IPS-NIHi7 (cell line): ENCODE measurements around the gene CPVL.

Experiments
- DNase-seq: peaks from one replicate; pipeline ENCODE4 v3.0.0; 2012; ENCODE audit warnings: mixed read lengths; ENCODE audit errors: extremely low spot score

CPVL gene

DNA sequence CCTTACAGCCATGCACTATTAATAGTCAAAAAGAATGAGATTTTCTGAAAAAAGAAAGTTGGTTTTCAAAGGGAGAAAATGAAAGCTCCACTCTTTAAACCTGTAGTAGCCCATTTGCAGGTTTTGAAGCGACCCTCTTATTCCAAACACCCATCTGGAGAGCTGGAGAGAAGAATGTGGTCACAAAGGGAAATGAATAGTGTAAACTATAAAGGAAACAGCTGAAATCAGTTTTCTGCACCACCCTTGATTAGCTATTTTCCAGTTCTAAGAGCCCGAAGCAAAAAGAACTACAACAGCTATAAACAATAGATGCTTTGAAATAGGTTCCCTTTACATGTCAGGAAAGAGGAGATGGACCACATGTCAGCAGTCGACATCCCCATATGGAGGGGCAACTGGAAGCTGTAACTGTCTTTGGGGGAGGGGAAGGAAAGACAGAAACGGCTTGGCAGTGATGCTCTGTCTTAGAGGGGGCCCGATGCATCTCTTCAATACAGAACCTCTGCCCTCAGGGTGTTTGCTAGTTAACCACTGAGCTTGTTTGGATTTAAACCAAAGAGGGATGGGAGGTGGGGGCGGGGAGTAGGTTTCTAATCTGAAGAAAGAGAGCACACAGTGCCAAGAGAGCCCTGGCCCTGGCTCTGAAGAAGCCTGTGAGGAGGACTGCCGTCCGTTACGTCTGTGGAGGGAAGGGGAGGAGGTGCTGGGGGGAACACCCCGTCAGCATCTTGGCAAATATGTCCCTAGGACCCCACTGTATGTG is 55.3 kb downstream of the CPVL start:
- DNase-seq: peak; percentile 16

DNA sequence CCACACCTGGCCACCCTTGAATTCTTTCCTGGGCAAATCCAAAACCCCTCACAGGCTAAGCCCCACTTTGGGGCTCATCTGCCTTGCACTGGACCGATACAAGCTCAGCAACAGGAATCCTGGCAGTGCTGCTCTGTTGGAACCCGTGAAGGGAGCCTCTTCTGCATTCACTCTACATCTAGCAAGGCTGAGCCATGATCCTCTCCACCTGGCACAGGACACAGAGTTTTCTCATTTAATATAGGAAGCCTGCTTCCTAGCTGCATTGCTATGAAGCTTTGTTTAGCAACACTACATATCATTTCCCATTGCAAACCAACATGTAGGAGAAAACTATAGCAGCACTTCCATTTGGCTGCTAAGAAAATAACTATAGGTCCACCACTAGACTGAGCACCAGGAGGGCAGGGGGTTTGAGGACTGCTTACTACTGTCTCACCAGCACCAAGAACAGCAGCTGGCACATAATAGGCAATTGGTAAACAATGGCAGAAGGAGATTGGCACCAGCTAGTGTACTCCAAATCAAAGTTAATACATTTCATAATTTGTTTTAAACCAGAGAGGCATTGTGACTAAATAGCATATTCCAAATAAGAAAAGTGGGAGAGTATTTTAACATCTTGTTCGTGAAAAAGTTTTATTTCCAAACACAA is 56.1 kb downstream of the CPVL start:
- no peak for DNase-seq

DNA sequence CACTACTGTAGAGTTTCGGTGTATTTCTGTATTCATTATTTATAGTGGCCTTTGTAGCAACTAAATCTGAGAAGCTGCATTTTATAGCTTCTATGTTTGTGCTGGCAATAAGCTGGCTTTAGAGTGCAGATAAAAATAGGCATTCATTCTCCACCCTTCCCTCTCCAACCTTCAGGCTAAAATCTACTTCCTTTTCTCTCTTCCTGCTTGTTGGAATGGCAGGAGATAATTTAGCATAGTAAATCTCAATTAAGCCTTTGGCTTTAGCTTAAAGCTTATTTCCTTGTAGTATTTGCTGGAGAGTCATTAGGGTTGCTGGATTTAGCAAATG is 58.5 kb downstream of the CPVL start:
- DNase-seq: no peak

DNA sequence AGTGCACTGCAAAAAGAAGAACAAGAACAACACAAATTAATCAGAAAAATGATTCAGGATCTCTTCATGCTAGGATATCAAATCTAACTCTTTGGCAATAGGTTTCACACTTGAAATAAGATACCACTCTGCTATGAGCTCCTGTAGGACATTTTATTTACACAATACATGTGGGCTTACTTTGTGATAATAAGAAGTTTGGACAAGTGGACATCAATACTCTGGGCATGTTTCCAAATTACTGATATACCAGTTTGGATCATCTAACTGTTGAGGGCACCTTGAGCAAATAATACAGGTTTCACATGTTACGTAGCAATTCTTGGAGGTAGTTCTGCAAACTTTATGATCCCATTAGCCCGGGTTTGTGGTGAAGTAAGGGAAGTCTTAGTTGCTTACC is 59.8 kb downstream of the CPVL start:
- DNase-seq: no peak

DNA sequence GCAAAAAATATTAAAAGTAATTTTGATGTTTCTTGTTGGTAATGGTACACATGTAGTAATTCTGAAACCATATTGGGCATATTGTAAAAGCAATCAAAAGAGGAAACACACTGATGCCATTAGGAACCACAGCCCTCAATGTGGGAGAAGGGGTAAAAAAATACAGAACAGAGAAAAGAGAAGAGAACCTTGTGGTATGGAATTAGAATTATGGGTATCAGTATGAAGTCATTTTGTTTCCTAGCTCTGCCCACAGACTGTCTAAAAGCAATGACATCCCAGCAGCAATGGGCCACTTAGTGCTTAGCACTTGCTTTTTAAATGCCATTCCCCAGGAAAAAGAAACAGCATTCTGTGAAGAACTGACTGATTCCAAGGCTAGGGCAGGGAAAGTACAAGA is 61.5 kb downstream of the CPVL start:
- no peak for DNase-seq

DNA sequence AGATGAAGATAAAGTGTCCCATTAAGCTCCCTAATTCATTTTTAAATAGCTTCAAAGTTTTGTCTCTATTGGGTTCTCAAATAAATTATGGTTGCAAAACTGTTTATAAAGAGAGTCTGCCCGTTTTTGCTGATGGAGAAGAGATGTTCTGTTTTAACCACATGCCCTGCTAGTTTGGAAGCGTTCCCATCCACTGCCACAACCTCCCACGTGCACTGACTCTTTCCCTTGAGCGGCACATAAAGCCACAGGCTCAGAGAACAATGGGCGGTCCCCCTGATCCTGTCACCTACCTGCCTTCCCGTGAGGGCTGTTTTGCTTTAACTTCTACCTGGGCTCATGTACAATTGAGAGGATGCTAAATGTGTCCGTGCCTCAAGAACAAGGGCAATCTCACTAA is 65.5 kb downstream of the CPVL start:
- DNase-seq: no peak

DNA sequence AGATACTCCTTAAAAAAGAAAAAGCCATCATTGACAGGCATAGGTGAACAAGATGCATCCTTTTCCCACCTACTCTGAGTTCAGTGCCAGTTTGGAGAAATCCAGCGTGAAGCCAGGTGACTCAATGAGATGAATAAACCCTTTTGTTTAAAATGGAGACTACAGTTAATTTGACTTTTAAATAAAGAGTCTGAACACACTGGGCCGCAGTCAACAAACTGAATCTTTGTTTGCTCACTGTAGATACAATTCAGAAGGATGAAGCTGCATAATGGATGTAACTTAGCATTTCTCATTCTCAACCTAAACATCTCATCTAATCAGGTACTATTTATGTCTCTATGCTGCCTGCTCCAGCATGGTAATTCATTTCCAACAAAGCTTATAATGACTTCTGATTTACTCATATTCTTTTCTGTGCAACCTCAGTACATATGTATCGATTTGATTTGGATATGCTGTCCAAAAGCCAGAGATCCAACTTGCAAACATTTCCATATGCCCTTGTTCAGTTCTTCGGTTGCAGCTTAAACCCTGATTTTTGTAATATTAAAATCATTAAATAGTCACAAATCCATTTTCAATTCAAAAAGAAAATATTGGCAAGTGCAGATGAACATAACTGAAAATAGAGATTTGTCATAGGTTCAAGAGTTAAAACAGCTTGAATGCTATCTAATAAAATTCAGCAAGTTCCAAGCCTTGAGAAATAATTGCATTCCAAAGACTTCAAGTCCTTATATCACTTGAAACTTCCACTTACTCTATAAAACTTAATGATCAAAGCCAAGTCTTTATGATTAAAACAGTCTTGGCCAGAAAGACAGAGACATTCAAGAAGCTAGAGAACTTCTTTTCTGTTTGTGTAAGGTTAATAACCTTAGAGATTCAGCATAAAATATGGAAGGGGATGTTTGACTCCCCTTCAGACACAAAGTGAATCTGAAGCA is 67.8 kb downstream of the CPVL start:
- no peak for DNase-seq

DNA sequence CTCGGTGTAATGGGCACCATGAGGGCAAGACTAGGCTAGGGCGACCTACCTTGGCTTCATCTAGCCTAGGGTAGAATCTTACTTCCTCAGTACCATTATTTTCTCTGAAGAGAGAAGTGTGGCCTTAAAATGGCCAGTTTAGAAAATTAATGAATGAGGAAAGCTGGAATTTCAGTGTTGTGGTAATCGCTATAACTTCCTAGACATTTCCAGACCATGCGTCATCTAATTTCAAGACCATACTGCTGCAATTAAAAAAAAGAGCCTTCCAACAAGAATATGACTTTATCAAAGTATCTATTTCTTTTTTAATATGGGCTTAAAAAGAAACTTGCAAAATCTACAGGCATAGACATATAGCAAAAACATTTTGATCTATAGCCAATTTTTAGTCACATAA is 68.5 kb downstream of the CPVL start:
- no peak for DNase-seq

DNA sequence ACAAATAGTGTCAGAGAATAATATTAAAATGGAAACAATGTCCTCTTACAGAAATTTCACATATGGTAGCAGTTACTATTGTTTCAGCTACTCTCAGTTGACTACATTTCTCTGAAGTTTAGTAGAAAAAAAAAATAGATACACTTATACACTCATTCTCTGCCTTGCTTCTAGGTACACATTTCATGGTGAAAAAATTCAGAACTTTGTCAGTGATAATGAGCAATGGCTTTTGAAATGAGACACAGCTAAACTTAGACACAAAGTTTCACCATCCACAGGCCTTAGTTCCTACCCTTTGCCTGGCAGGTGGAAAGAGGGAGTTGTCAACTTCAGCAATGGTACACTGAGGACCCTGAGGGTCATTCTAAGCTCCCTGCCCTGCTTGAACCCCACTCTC is 69.2 kb downstream of the CPVL start:
- no peak for DNase-seq

DNA sequence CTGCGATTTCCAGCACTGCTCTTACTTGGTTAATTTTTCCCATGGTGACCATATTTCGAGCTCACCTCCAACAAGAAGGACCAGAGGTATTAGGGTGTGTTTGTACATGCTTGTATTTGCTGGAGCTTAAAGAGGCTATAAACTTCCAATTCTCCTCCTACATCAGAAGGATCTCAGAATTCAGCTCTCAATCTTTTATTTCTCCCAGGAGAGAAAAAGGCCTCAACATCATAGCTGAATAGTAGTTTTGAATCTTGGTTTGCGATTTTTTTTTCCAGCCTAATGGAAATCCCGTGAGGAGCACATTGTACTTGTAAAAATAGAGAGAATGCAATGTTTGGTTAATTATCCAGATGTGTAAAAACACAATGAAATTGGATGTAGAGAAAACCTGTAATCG is 69.7 kb downstream of the CPVL start:
- no peak for DNase-seq

DNA sequence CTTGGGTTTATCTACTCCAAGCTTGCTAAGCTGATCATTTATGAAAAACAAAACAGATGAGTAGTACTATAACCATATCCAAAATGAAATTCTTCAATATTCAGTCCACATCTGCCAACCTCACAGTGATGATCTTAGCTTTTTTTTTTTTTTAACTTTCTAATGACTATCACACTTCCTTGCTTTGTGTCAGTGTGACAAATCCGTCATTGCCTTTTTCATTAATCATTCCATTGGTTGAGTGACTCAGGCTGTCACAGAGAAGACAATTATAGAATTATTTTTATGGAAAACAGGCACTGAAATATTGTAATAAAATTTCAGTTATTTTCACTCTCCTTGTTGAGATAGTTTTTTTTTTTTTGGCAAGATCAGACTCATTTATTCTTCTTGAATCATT is 70.7 kb downstream of the CPVL start:
- no peak for DNase-seq

DNA sequence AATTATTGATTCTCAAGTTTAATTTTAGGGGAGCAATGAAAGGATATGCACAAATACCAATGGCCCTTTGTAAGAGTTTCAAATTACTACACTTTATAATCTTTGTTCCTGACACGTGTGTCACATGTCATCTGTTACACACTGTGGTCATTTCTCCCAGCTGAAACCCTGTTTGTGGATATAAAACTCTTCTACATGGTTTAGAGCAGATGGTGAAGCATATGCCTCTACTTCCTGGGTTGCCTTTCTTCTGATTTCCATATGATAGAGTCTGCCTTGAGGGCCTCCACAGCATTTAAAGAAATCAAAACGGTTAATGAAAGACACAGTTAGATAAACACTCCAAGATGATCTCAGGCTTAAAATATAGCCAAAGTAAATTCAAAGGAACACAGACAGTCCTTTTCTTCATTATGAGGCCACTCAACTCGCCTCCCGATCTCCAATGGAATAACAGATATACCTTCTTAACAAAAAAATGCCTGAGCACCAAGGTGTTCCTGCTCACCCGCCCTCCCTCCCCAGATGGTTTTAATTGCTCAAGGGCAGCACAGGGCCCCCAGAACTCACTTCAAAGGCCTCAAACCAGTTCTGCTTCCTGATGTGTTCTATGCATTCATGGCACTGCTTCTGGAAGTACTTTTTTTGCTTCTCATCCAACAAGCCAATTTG is 75.0 kb downstream of the CPVL start:
- DNase-seq: no peak

DNA sequence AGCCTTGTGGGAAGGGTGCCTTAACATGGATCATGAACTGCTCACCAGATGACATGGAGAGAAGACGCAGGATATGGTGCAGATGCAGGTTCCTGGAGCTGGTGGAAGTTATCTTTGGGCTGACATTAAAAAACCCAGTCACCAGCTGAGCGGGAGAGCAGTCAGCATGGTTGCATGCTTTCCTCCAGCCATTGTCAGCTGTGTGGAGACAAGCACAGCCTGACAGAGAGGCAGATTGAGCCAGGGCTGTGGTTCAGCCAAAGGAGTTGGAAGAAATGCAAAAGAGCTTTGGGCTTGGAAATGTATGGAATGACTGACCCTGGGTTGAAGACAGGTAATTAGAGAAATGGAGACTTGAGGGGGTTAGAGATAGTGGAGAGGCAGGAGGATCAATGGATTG is 79.7 kb downstream of the CPVL start:
- DNase-seq: no peak

DNA sequence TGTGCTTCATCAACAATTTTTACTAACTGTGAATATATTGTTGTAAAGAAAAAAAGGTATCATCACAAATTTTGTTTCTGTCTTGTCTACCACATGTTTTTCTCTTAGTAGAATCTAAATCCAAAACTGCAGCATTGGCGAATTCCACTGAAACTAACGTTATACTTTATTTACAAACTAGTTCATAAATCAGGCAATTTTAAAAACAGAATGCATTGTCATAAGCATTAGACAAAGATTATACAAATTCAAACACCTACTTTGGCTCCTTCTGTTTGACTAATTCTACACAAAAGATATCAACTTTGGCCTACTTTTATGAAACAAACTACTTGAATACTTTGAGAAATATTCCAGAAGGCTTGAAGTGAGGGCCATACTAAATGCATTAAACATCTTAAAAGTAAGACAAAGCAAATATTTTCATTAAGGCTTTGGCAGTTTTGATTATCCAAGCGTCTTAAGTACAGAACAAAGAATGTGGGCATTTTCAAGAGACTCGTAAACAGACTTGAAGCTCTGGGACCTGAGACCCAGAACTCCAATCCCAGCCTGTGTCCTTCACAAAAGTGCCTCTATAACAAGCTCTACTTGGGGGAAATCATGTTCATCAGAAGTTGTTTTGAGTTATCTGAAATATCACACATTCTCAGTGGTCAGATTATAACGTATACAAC is 81.0 kb downstream of the CPVL start:
- DNase-seq: no peak

DNA sequence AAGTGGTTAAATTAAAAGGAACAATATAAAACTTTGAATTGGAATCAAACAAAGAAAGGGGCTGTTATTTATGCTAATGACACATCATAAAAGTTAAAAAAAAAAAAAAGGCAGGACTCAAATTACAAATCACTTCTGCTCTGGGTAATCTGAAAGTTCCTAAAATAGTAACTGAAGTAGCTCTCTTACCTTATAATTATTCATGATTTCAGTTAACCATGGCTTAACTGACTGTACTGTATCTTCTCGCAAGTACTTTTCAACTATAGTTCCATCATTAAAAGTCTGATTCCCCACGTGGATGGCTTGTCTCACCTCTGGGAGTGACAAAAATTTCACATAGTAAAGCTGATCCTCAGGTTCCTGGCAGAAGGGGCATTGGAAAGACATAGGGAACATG is 82.5 kb downstream of the CPVL start:
- no peak for DNase-seq

DNA sequence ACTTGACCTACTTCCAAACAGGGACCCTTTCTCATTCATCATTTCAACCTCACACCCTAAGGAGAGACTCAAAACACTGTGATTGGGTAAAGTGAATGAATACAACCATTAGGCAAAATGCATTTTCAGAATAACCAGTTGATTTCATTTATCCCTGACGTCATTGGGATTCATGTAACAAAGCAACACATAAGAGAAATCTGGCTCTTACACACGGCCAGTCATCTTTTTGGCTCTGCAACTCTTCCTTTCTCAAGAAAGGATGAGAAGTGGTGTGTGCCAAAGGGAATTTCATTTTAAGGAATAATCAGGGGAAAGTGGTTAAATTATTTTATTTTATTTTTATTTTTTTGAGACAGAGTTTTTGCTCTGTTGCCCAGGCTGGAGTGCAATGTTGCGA is 83.1 kb downstream of the CPVL start:
- DNase-seq: no peak

DNA sequence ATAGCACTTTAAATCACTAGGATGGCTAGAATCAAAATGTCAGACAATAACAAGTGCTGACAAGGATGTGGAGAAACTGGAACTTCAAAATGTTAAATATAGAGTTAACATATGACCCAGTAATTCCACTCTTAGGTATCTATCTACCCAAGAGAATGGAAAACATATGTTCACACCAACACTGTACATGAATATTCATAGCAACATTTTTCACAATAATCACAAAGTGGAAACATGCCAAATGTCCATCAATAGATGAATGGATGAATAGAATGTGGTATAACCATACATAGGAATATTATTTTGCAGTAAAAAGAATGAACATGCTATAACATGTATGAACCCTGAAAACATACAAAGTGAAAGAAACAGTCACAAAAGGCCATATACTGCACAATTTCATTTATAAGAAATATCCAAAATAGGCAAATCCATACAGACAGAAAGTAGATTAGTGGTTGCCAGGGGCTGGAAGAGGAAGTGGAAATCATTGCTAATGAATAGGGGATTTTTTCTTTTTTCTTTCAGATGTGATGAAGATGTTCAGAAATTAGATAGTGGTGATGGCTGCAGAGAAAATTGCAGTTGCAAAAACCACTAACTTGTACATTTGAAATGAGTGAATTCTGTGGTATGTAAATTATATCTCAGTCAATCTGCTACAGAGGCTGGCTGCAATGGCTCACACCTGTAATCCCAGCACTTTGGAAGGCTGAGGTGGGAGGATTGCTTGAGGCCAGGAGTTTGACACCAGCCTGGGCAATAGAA is 93.0 kb downstream of the CPVL start:
- no peak for DNase-seq

DNA sequence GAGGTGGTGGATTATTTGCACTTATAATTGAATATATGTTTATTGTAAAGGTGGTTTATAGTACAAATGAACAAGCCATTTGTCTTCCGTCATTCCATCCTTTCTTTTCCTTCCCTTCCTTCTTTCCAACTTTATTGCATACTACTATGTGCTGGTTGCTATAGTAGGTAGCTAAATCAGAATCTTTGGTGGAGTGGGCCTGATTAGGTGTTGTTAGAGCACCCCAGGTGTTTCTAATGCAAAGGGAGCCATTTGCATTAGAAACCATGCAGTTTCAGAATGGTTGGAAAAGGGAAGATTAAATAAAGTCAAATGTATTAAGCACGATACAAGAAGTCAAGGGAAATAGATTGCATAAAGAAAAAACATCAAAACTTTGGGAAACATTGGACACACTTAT is 99.4 kb downstream of the CPVL start:
- no peak for DNase-seq

DNA sequence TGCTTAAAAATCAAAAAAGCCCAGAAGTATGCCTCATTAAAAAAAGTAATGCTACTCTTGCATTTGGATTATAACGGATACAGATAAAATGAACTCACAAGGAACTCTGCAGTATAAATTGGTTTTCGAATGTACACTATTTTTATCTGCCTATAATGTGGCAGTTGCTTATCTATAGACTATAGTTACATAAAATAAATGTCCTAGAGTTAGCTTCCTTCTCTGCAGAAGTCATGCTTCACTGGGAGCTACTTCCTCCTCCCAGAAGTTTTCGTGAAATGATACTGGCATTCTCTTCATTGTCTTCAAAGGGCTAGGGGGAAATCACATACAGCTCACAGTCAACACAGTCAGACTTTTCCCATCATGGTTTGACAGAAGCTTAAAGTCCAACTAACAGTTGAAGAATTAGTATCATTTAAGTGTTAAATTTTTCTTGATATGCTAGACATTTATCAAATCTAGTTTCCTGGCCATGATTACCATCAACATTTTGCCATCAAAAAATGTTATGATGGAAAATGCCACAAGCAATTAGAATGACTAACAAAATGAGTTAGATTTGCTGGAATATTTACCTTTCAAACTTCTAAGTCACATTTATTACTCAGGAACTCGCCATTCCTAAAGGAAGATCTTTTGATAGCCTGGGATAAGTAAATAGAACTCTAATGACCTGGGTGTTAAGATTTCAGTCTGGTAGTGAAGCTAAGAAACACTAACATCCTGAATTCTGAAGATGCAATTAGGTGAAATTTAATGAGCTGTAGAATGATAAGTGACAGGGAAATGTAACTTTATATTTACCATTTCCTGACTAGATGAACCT is 100.9 kb downstream of the CPVL start:
- peak; percentile 5 for DNase-seq

DNA sequence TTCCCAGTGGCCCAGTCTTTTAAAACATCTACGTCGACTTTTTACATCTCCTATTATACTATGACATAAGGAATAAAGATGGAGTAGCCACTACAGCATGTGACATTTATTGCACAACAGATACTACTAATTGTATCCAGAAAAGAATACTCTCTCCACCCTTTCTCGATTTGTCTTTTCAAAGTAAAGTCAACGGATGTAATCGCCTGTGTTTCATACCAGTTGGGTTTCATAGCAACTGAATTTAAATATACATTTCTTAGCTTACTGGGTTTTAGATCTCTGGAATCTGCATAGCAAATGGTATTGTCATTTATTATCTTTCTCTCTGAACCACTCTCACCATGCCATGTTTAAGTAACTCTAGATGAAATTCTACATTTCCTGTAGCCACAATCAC is 101.8 kb downstream of the CPVL start:
- DNase-seq: no peak
